ENCODE results near the gene CAPN12.
A peak's percentile ranks its signal among the peaks of the same experiment; 100 is the strongest.

- peak; percentile 65 to 82 (median 75) for TF ChIP-seq CTCF (IDR thresholded peaks at IDR 0.05)
- TF ChIP-seq POLR2AphosphoS5 (IDR thresholded peaks at IDR 0.05) = peak in 1 of 2 donors; percentile 8
Observed at GRCh38 chr19:38729653-38730469, 14.4 kb downstream of the CAPN12 start.

All from esophagus muscularis mucosa (tissue), 3 donors.